Activated T-cell treated with anti-CD3 and anti-CD28 coated beads for 4 hours (primary cell): Measurements from ENCODE around the gene SLC38A2.

ENCODE experiments used
- DNase-seq: peaks from one replicate; pipeline ENCODE4 v3.0.0-alpha.2; 2020

SLC38A2 gene

DNA sequence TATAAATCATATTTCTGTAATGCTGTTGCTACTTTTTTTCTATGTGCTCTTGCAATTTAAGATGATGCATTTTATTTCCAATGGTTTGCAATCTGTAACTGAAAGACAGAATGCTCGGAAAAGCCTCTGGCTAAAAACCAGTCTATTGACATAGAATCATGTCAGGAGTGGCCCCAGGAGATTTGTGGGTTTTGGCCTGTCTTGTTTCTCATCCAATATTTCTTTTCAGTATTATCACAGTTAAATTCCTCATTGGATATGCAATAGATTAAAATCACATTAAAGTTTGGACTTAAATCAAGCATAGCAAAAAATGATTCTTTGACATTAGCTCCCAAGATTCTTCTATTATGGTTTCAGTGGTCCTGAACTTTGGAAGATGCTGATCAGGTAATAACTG lies 19.1 kb upstream of the SLC38A2 start:
- DNase-seq, result no peak

- no peak for DNase-seq
These were observed 18.3 kb upstream of the SLC38A2 start for GRCh38 chr12:46390881-46391280.

DNA sequence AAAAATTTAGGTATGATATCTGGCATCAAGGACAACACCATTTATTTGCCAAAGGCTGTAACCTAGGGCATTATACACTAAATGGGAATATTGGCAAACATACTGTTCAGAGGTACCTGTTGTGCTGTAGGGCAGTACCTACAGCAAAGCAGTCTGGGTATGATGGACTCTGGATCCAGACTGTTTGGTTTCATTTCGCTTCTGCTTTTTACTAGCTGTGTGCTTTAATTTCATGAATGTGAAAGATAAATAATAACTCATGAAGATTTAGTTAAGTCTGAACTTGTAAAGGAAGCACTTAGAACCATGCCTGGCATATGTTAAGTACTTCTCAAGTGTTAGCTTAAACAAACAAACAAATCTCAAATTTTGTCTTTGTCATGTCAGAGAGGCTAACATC lies 17.7 kb upstream of the SLC38A2 start:
- no peak for DNase-seq

- DNase-seq, result no peak
These were observed 16.6 kb upstream of the SLC38A2 start for GRCh38 chr12:46389031-46389616.

DNA sequence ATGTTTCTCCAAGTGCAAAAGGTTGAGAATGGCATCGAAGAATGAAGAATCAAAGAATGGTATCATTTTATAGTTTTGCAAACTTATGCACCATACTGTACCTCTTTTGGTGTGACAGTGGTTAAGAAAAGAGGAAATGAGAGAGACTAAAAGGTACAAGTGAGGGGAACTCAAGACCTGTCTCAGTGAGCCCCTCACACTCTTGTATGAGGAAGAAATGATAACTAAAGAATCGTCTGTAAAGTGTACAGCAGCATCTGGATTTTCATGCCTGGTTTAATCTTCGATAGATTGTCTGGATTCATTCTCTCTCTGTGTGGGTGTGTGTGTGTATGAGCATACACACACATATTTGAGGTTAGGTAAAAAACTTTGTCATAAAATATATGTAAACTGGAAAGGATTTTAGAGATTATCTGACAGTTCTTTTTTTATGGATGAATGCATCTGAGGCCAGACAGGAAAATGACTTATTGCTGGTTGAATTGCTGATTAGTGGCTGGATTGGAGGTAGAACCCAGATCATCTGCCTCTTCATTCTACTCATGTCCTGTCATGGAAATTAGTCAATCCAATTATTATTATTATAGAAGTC lies 16.0 kb upstream of the SLC38A2 start:
- no peak for DNase-seq

- no peak for DNase-seq
These were observed 15.1 kb upstream of the SLC38A2 start for GRCh38 chr12:46387670-46388069.

DNA sequence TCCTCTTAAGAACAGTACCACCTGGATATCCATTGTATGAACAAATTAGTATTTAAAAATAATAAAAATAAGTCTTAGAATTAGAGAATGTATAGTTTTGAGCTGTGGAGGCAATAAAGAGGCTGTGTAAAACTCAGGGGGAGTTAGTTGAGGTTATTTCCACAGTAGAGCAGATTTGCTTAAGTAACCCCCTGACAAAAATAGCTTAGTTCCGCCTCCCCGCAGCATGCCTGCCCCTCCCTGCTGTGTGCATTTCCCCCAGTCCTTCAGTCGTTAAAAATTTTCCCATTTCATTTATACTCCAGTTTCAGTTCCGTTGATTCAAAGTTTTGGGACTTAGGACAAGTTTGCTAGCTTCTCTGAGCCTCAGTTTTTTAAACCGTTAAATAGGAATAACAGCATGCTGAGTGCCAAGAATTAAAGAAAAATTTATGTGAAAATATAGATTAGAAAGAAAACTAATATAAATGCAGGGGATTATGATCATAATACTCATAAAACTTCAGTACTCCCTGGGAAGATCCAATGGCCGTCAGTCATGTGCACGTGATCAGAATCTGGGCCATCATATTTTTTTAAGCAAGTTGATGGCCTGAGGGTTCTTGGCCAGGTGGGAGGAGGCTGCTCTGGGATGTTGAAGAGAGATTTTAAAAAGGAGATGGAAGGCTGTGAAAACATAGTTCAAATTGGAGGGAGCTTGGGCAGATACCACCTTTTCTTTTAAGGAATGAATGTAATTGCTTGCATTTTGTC lies 14.5 kb upstream of the SLC38A2 start:
- DNase-seq, result no peak

GRCh38 chr12:46386360-46386867 lies 13.8 kb upstream of the SLC38A2 start:
- DNase-seq, result no peak

DNA sequence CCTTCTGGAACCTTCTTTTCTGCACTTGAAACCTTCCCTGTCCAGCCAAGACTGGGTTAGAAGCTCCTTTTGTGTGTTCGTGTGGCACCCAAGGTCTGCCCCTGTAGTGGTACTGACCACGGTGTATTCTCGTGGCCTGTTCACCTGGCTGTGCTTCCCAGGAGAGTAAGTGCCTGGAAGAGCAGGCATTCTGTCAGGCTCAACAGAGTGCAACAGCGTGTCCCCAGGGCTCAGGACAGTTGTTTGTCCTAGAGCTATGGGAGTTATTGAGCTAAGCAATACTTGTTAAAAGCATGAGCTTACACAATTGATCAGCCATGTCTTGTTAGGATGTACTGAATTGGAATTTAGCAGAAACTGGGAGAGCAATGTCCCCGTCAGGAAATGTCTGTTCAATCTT lies 12.9 kb upstream of the SLC38A2 start:
- no peak for DNase-seq

DNA sequence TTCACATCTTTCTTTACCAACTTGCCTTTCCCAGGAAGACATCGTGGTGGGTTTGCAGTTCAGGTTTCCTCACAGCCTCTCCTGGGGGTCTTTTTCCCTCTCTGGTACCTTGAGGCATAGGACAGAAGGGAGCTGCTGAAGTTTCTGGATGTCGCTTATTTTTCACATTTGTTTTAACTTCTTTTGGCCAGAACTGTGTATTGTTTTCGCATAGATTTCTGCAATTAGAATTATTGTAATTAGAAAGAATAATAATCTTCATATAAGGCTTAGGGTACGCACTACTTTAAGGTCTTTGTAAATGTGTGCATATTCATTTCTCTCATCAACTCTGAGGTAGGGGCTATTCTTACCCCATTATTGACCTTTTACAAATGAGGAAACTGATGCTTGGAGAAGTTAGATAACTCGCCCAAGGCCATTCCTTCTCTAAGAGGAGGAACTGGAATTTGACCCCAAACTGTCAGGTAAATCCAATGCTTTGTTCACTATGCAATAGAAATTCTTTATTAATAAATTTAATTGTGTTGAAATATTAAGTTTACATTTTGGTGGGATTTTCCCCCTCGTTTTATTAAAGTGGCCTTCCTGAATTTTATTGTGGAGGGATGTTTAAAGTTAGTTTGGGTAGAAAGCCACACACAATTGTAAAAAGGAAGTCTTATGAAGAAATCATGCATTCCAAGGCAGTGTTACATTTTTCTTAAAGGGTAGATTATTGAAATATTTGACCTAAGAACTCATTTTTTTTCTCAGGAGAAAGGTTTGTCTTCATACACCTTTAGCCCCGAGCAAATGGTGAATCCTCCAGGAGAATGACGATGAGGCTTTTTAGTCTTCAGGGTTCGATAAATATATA lies 12.1 kb upstream of the SLC38A2 start:
- no peak for DNase-seq

- DNase-seq, result peak; percentile 52
These were observed 11.3 kb upstream of the SLC38A2 start for GRCh38 chr12:46383654-46384450.

DNA sequence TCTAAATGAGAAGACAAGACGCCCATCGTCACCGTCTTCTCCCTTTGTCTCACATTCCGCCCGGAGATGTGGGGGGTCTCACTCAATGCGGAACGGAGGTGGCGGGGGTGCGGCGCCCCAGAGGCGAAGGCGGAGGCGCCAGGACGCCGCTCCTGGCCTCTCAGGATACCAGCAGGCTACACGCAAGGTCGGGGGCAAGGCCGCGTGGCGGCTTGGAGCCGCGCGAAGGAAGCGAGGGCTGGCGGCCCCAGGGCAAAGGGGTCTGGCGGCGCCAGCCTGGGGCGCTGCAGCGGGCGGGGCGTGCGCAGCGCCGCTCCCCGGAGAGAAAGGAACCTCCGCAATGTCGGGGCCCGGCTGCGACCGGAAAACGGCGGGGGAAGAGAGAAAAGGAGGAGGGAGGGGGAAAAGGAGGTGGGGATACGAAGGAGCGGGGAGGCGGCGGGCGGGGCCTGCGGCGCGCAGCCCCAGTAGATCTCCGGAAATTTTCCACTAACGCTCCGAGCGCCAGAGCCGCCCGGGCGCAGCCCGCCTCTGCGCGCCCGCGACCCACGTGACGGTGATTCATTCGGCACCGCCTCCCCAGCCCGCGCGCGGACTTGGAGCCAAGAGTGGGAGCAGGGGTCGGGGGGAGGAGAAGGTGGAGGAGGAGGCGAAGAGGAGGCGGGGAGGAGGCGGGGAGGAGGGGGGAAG lies 10.5 kb upstream of the SLC38A2 start:
- peak; percentile 94 for DNase-seq

GRCh38 chr12:46382408-46382963 lies 9.9 kb upstream of the SLC38A2 start:
- no peak for DNase-seq

GRCh38 chr12:46380881-46381280 lies 8.3 kb upstream of the SLC38A2 start:
- no peak for DNase-seq

DNA sequence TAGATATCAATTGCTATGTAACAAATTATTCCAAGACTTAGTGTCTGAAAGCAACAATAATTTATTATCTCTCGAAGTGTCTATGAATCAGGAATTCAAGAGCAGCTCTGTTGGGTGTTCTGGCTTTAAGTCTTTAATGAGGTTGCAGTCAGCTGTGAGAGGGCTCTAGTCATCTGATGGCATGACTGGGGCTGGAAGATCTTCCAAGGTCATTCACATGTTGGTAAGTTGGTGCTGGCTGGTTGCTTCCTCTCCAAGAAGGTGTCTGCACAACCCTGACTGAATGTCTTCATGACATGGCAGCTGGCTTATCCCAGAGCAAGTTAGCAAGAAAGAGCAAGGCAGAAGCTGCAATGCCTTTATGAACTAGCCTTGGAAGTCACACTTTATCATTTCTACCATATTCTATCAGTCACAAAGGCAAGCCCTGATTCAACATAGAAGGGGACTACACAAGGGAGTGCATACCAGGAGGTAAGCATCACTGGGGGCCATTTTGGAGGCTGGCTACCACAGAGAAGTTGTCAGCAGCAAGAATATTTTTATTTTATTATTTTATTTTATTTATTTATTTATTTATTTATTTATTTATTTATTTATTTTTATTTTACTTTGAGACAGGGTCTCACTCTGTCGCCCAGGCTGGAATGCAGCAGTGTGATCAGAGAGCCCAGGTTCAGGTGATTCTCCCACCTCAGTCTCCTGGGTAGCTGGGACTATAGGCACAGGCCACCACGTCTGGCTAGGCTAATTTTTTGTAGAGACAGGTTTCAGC lies 7.6 kb upstream of the SLC38A2 start:
- DNase-seq, result no peak

DNA sequence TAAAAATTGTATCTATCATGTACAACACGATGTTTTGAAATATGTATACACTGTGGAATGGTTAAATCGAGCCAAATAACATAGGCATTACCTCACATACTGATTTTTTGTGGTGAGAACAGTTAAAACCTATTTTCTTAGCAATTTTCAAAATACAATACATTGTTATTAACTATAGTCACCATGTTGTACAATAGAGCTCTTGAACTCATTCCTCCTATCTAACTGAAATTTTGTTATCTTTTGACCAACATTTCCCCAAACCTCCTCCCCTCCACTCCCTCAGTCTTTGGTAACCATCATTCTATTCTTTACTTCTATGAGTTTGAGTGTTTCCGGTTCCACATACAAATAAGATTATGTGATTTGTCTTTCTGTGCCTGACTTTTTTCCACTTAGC lies 6.8 kb upstream of the SLC38A2 start:
- DNase-seq, result no peak

- DNase-seq, result no peak
These were observed 6.0 kb upstream of the SLC38A2 start for GRCh38 chr12:46378530-46378929.

GRCh38 chr12:46377678-46378077 lies 5.1 kb upstream of the SLC38A2 start:
- DNase-seq, result no peak

- no peak for DNase-seq
These were observed 4.0 kb upstream of the SLC38A2 start for GRCh38 chr12:46376579-46376978.

DNA sequence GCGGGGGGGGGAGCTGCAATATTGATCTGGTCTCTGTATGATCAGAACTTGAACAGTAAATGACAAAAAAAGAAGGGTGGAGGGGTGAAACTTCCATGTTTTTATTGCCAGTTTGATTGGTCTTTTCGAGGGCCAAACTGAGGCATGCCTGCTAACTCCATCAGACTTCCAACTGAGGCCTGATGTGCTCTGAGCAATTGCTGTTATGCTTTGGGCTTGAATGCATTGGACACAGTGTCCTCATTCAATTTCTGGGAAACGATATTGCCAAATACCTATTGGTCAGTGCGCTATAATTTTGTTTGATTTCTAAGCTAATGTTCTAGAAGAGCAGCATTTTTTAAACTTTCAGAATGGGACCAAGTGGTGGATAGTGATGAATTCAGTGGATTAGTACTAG lies 2.1 kb upstream of the SLC38A2 start:
- DNase-seq, result no peak

GRCh38 chr12:46374310-46374709 lies 1.7 kb upstream of the SLC38A2 start:
- DNase-seq, result no peak
